K562 (cell line): ENCODE results near the gene PDE6B. TPM values are rescaled to one million over a fixed set of nuclear protein-coding genes. Genes with fewer than 3 reads are reported as not detected.

ENCODE experiments used
- ATAC-seq: fragments of 200-7000 bp; cut with Tn5 transposase; 3 replicates; pipeline ENCODE4 v1.9.1; 2020; ENCODE audit warnings: moderate library complexity
- BruUV-seq: library from RNA; stranded (reverse); fragments of 400-500 nt; replicated peaks from 2 replicates; lab custom pipeline; 2021; lab: Mats Ljungman, UMichigan
- CTCF ChIA-PET: fragments of 300-600 bp; formaldehyde crosslinking; extraction: SDS; loops from one replicate; lab custom pipeline; 2021; ENCODE audit warnings: low intra/inter-chr PET ratio; lab: Yijun Ruan, JAX
- POLR2A ChIA-PET: fragments of 300-600, 350-650 bp; sonication (Branson Sonifier 250); formaldehyde crosslinking; extraction: SDS; loops from one replicate; lab custom pipeline; 2021; ENCODE audit warnings: antibody characterized with exemption, inconsistent platforms; lab: Yijun Ruan, JAX
- DNase-seq, 4 experiments: peaks; one replicate each; pipeline versions ENCODE4 v3.0.0 to v3.0.0-alpha.2; 2011 to 2018; ENCODE audit warnings: low spot score in 3 of 4, mixed read lengths in 3 of 4; ENCODE audit errors: extremely low read depth in 1 of 4
- FAIRE-seq: peaks from 2 replicates; lab custom pipeline; 2011; peaks lifted over from hg19 to GRCh38; lab: Jason Lieb, UNC
- H2AFZ ChIP-seq: 2 replicates; pipeline ENCODE4 v1.6.0; 2011; ENCODE audit warnings: low read depth, low read length, control low read depth, inconsistent platforms
- H3K27ac ChIP-seq: fragments of 200-600 bp; 3 replicates; pipeline ENCODE4 v1.8.0; 2011; ENCODE audit warnings: low read depth, mild to moderate bottlenecking, control low read depth, inconsistent platforms, low read length, moderate library complexity, mixed read lengths; ENCODE audit errors: extremely low read depth
- H3K27me3 ChIP-seq, 2 experiments: fragments of 300-600 bp in 1 of 2; 2 replicates in 1 of 2; 3 replicates in 1 of 2; pipeline versions ENCODE4 v1.6.0 to v1.8.0; 2011; ENCODE audit warnings: inconsistent platforms in 2 of 2, low read length in 2 of 2, mild to moderate bottlenecking in 1 of 2, mixed read lengths in 1 of 2, moderate library complexity in 1 of 2; ENCODE audit not compliant: control insufficient read depth in 2 of 2, insufficient read depth in 2 of 2
- H3K36me3 ChIP-seq: fragments of 300-600 bp; 3 replicates; pipeline ENCODE4 v1.8.0; 2011; ENCODE audit warnings: mild to moderate bottlenecking, low read length, inconsistent platforms; ENCODE audit not compliant: control insufficient read depth, insufficient read depth
- H3K4me1 ChIP-seq, 2 experiments: fragments of 200-600 bp in 1 of 2; replicated peaks in 1 of 2; 2 replicates in 1 of 2; 3 replicates in 1 of 2; pipeline versions ENCODE4 v1.5.1 to v1.8.0; 2011; ENCODE audit warnings: inconsistent platforms in 2 of 2, low read length in 2 of 2, mild to moderate bottlenecking in 1 of 2, mixed read lengths in 1 of 2, moderate library complexity in 1 of 2; ENCODE audit not compliant: control insufficient read depth in 2 of 2, insufficient read depth in 2 of 2
- H3K4me2 ChIP-seq: 2 replicates; pipeline ENCODE4 v1.6.1; 2011; ENCODE audit warnings: low read length, control low read depth, inconsistent platforms, mixed read lengths; ENCODE audit not compliant: insufficient read depth
- H3K4me3 ChIP-seq: fragments of 200-600 bp; sonication (generic), shearing (Covaris generic); 2 replicates; pipeline ENCODE4 v1.5.1; 2016; ENCODE audit warnings: control low read depth, inconsistent platforms
- H3K79me2 ChIP-seq: fragments of 200-600 bp; 3 replicates; pipeline ENCODE4 v1.8.0; 2011; ENCODE audit warnings: low read length, inconsistent platforms; ENCODE audit not compliant: control insufficient read depth, insufficient read depth
- H3K9ac ChIP-seq, 2 experiments: 2 replicates each; pipeline versions ENCODE4 v1.6.0 to v1.6.1; 2011; ENCODE audit warnings: low read depth in 2 of 2, low read length in 2 of 2, control low read depth in 1 of 2, inconsistent platforms in 1 of 2, mild to moderate bottlenecking in 1 of 2, mixed read lengths in 1 of 2; ENCODE audit not compliant: insufficient read depth in 1 of 2
- H3K9me1 ChIP-seq: one replicate; pipeline ENCODE4 v1.6.0; 2011; ENCODE audit warnings: inconsistent platforms, mild to moderate bottlenecking, low read length, moderate library complexity; ENCODE audit not compliant: control insufficient read depth, insufficient read depth
- H3K9me3 ChIP-seq: replicated peaks from 2 replicates; pipeline ENCODE4 v1.5.1; 2011; ENCODE audit warnings: low read depth, low read length, inconsistent platforms; ENCODE audit not compliant: control insufficient read depth, insufficient read depth
- H4K20me1 ChIP-seq: replicated peaks from 2 replicates; pipeline ENCODE4 v1.6.1; 2011; ENCODE audit warnings: low read length, inconsistent platforms, mixed read lengths; ENCODE audit not compliant: control insufficient read depth, insufficient read depth
- EZH2 ChIP-seq: IDR thresholded peaks from 2 replicates; pipeline ENCODE4 v1.6.1; 2012; ENCODE audit warnings: low read depth, mild to moderate bottlenecking, inconsistent platforms, low read length, borderline replicate concordance
- FOXP1 ChIP-seq: sonication (generic); formaldehyde crosslinking; IDR thresholded peaks from 2 replicates; pipeline ENCODE4 v1.8.0; 2022; ENCODE audit warnings: mild to moderate bottlenecking, missing genetic modification reagents
- PTRF ChIP-seq: fragments of 450-650 bp; IDR thresholded peaks from 2 replicates; pipeline ENCODE4 v1.6.1; 2016; ENCODE audit warnings: mild to moderate bottlenecking, missing genetic modification characterization, missing compliant biosample characterization
- RBM39 ChIP-seq: fragments of 200-400 bp; formaldehyde crosslinking; optimal IDR thresholded peaks from 2 replicates; pipeline ENCODE3; 2018; ENCODE audit warnings: low read depth, low read length
- RREB1 ChIP-seq: fragments of 250-450 bp; sonication (Bioruptor Pico); IDR thresholded peaks from 2 replicates; pipeline ENCODE4 v1.4.0; 2020
- SIN3B ChIP-seq: fragments of 450-650 bp; IDR thresholded peaks from 2 replicates; pipeline ENCODE4 v1.6.1; 2017; ENCODE audit warnings: low read depth, mild to moderate bottlenecking, moderate library complexity
- SMAD1 ChIP-seq: fragments of 150-350 bp; IDR thresholded peaks from 2 replicates; pipeline ENCODE4 v1.6.1; 2014; ENCODE audit warnings: low read length, low read depth; ENCODE audit not compliant: partially characterized antibody
- ZFPM2 ChIP-seq: fragments of 250-450 bp; sonication (Bioruptor Pico); IDR thresholded peaks from 2 replicates; pipeline ENCODE4 v1.5.1; 2022; ENCODE audit warnings: mild to moderate bottlenecking
- ZNF586 ChIP-seq: fragments of 450-650 bp; formaldehyde crosslinking; conservative IDR thresholded peaks from 2 replicates; pipeline ENCODE4 v1.4.0; 2020; ENCODE audit warnings: mild to moderate bottlenecking, moderate library complexity
- WGBS: fragments of 100-300 bp; shearing (Covaris generic); methylation state at CpG from one replicate; pipeline ENCODE4 v1.1.6; 2016; ENCODE audit warnings: low coverage, mixed read lengths; ENCODE audit not compliant: insufficient coverage; ENCODE audit errors: missing lambda C conversion rate; 5-methylcytosine and 5-hydroxymethylcytosine counted together
- in situ Hi-C: fragments of 300-500 bp; cut with MboI; formaldehyde crosslinking; loops from 4 replicates; pipeline ENCODE4 v1.15.0; 2018; ENCODE audit warnings: inconsistent platforms, mixed read lengths
- intact Hi-C: fragments of 100-400 bp; cut with micrococcal nuclease; formaldehyde crosslinking; loops from 2 replicates; pipeline ENCODE4 v1.14.2; 2022
- polyA plus RNA-seq, 8 experiments: library from polyadenylated mRNA; depleted of rRNA in 4 of 8; stranded (reverse) in 5 of 8; unstranded in 3 of 8; fragments of >200 nt; fragmentation: Nextera tagmentation in 2 of 8; fragmentation: Illumina TruSeq in 1 of 8; extraction: Ambion mirVana in 2 of 8; extraction: Trizol in 1 of 8; gene quantifications; 2 replicates each; pipeline versions ENCODE4 v1.2.1 to v1.2.3, GENCODE V29; 2011 to 2014; ENCODE audit warnings: inconsistent platforms in 1 of 8, missing spikeins in 1 of 8
- total RNA-seq, 7 experiments: library from RNA; depleted of rRNA in 6 of 7; stranded (reverse); fragments of >200 nt in 6 of 7; fragmentation: Illumina TruSeq in 2 of 7; extraction: Trizol in 2 of 7; gene quantifications; 2 replicates each; pipeline versions ENCODE4 v1.2.1 to v1.2.3, GENCODE V29; 2011 to 2021; ENCODE audit warnings: low replicate concordance in 1 of 7

The PDE6B gene
- total and polyA plus RNA-seq, 9 of the 15 experiments (the other 6 are each of a cell fraction or from before 2014, with no cell fraction given) = 0.04 TPM; not detected in 8

GRCh38 chr4:629915-630641 lies 4.7 kb downstream of the PDE6B start:
- Histone ChIP-seq H3K27me3 (peaks cover 24 to 68% of the 10 kb centered on the region in 2 experiments; a peak in 4 of 5 replicates), H3K4me3 (no peak overlapping the region), H3K9me1 (no peaks in the 10 kb centered on the region), H3K36me3 (no peaks in the 10 kb centered on the region), H2AFZ (no peak overlapping the region), H3K4me1 (peaks cover 0 to 34% of the 10 kb centered on the region in 2 experiments; a peak in 2 of 5 replicates), H4K20me1 (no peaks in the 10 kb centered on the region), H3K79me2 (no peaks in the 10 kb centered on the region), H3K4me2 (no peak overlapping the region), H3K9ac (peak overlapping the region in 1 of 2 experiments; percentile 17; a peak in 1 of 4 replicates), H3K9me3 (no peaks in the 10 kb centered on the region; the same call in 1 of the 2 replicates), H3K27ac (no peak overlapping the region)
- no TSS peak for BruUV-seq
- ChIA-PET POLR2A (interaction anchor here (1.0 kb wide), 1 partner anchor 15 kb away, joined by 3 read pairs; no protein-coding TSS in a partner anchor), CTCF (no interaction called here)
- ATAC-seq = no peak
- TF ChIP-seq PTRF (tag) (no peak), EZH2 (no peak), ZNF586 (no peak), ZFPM2 (CRISPR knock-in tag) (no peak), SIN3B (no peak), FOXP1 (CRISPR knock-in tag) (no peak), SMAD1 (no peak), RBM39 (no peak), RREB1 (no peak)
- no peak for DNase-seq
- intact Hi-C loops = no loop called here
- in situ Hi-C loops = no loop called here
- no peak for FAIRE-seq
- WGBS = under 1% methylated on average over 16 of the region's 20 CpGs
